HG02759 (cell line): Measurements from ENCODE around the gene SLC6A19.

Experiments
- ATAC-seq: cut with Tn5 transposase; IDR thresholded peaks from one replicate; pipeline ENCODE4 v1.9.1; 2021; ENCODE audit warnings: mild to moderate bottlenecking, moderate library complexity; ENCODE audit not compliant: unreplicated experiment

The SLC6A19 gene

DNA sequence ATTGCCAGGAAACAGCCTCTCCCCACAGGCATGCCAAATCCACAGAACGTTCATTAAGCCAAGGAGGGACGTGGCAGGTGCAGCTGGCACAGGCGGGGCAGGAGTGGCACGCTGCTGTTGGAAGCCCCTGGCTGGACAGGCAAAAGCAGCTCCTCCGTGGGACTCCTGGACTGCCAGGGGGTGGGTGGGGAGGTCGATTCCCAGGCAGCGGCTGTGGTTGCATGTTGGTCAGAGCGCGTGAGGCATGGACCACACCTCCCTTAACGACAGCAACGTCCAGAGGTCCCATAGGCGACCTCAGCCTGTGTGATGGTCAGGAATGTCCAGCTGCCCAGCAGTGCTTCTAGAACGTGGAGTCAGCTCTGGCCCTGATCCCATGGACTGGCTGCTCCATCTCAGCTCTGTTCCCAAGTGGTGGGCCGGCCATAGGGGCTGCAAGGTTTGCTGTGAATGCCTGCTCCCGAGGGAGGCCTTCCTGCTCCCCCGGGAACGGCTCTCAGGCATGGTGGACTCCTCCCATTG lies 6.9 kb downstream of the SLC6A19 start:
- no peak for ATAC-seq

DNA sequence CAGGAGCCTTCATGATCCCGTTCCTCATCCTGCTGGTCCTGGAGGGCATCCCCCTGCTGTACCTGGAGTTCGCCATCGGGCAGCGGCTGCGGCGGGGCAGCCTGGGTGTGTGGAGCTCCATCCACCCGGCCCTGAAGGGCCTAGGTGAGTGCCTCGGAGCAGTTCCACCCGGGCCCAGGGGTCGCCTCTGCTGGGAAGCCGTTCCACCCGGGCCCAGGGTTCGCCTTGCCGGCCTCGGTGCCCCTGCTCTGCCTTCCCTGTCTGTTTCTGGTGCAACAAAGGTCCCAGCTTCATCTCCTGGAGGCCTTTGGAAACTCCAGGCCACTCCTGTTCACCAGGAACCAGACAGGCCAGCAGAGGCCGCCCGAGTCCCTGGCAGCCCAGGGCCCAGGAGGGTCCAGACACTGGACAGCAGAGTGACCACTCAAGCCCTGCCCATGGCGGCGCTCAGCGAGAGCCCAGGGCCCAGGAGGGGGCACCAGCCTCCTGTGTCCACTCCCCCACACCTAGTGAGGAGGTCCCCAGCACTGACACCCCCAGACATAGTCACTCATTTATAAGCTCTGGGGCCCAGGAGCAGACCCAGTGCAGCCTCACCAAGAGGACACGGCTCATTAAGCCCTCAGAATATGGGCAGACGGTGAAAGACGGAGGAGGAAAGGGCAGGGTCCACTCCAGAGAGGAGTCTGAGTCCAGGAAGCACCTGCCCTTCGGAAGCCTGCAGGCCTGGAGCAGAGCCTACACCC lies 7.5 kb downstream of the SLC6A19 start:
- no peak for ATAC-seq

DNA sequence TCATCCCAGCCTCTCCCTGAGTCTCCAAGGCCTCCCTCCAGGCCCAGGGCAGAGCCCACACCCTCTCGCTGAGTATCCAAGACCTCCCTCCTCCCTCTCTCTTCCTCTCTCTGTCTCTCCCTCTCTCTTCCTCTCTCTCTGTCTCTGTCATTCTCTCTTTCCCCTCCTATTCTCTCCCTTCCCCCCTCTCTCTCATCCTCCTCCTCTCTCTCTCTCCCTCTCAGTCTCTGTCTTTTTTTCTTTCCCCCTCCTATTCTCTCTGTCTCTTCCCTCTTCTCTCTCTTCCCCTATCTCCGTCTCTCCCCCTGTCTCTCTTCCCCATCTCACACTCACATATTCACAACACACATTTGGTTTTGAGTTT lies 8.1 kb downstream of the SLC6A19 start:
- ATAC-seq: no peak

DNA sequence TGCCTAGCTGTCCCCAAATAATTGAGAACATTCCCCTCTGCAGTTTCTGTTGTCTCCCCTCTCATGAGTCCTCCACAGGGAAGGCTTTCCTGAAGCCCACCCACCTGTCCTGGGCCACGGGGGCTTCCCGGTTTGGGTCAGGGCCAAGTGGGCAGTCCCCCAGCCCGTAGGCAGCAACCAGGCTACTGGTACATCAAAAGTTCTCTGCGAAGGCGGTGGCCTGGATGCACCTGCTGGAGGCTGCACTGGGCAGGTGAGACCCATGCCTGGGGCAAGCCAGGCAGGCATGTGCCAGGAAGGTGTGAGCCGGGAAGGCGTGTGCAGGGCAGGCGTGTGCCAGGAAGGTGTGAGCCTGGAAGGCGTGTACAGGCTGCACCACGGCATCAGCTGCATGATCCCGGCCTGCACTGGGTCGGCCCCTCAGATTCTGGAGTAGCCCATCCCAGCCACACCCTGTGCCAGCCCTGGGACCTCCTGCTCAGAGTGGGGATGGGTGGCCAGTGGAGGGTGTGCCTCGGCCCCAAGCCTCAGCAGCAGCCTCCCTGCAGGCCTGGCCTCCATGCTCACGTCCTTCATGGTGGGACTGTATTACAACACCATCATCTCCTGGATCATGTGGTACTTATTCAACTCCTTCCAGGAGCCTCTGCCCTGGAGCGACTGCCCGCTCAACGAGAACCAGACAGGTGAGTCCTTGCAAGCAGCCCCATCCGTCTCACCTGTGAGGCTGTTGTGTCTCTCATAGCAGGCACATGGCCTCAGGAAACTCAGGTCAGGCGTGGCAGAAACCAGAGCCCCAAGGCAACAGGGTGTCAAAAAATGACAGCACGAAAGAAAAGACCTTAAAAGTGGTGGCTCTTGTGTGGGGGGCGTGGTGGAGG lies 8.7 kb downstream of the SLC6A19 start:
- ATAC-seq: no peak

DNA sequence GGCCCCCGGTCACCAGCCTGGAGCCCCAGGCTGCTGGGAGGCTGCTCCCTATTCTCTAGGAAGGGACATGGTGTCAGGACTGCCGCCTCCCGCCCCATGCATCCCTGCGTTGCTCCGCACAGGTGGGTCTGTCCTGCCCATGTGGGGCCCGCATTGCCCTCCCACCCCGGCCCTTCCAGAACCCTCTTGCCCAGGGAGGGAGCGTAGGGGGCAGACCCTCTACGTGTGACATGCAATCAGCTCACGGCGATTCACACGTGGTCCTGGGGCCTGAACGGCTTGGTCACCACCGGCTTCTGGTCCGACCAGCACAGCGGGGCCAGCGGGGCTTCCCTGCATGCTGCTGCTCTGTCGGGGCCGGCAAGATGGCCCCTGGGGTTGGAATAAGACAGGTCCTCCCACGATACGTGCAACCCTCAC lies 9.4 kb downstream of the SLC6A19 start:
- no peak for ATAC-seq

DNA sequence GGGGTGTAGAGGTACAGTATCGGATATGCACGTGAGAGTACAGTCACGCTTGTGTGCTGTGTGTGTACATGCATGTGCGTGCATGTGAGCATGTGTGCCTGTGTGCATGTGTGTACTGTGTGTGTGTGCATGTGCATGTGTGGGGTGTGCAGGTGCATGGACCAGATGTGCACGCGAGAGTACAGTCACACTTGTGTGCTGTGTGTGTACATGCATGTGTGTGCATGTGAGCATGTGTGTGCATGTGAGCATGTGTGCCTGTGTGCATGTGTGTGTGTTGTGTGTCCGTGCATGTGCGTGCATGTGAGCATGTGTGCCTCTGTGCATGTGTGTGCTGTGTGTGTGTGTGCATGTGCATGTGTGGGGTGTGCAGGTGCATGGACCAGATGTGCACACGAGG lies 10.3 kb downstream of the SLC6A19 start:
- no peak for ATAC-seq

DNA sequence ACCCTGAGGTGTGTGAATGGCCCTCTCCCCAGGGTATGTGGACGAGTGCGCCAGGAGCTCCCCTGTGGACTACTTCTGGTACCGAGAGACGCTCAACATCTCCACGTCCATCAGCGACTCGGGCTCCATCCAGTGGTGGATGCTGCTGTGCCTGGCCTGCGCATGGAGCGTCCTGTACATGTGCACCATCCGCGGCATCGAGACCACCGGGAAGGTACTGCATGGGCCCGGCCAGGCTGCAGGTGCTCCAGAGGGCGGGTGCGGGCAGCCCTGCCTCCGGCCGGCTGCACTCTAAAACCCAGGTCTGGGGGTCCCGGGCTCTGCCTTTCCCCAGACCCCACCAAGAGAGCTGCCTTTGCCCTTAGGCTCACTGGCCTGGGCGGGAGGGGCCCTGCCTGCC lies 10.9 kb downstream of the SLC6A19 start:
- ATAC-seq: no peak

DNA sequence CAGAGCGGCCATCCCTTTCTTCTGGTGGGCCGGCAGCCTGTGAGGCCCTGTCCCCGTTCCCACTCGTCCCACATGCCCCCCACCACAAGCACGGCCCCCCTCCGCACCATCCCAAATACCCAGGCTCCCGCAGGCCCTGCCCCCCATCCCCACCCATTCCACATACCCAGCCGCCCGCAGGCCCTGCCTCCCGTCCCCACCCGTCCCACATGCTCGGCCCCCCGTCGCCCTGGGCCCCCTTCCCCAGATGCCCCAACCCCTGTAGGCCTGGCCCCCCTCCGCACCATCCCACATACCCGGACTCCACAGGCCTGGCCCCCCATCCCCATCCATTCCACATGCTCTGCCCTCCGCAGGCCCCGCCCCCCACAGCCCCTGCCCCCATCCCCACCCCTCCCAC lies 11.5 kb downstream of the SLC6A19 start:
- ATAC-seq: no peak

DNA sequence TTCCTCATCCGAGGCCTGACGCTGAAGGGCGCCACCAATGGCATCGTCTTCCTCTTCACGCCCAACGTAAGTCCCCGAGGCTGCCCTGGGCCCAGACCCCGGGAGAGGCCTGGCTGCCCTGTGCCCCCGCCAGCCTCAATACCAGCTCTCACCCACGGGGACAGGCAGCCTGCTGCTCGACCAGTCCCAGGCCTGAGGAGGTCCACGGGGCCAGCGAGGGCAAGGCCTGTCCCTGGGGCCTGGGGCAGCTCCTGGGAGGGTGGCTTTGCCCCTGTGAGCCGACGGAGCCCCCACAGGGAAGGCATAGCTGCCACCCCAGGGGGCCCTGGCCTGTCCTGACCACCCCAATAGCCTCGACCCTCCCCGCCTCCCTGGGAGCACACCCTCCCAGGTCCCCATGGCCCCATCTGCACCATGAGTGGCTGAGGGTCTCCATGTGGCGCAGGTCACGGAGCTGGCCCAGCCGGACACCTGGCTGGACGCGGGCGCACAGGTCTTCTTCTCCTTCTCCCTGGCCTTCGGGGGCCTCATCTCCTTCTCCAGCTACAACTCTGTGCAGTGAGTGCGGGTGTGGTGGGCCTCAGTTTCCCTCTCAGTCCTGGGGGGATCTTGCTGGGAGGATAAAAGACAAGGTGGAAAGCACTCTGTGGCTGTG lies 12.2 kb downstream of the SLC6A19 start:
- ATAC-seq: no peak

DNA sequence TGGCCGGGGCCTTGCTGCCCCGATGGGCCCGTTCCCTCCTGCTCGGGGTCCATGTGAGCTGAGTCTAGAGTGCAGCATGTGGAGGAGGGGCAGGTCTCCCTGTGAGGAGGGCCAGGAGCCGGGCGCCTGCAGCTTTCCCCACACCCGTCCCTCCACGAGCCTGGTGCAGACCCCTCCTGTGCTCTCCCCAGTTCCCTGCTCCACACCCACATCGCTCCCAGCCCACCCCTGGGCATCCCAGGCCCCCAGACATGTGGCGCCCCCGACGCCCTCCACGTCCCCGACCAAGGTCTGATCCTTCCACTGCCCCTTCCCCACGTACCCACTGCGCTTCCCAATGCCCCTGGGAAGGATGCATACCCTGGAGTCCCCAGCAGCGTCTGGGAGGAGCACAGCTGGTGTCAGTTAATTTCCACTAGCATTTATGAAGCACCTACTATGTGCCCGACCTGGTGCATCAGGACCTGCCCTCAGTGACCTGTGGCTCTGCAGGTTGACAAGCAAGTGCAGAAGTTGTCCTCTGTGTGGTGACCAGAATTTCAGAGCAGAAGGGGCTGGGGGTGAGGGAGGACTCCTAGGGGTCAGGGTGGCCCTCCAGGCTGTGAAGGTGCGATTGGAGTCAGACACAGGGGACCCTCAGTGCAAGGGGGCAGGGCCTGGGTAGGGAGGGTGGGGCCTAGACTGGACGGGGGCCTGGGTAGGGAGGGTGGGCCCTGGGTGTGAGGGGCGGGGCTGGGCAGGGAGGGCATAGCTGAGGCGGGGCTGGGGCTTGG lies 13.0 kb downstream of the SLC6A19 start:
- no peak for ATAC-seq

DNA sequence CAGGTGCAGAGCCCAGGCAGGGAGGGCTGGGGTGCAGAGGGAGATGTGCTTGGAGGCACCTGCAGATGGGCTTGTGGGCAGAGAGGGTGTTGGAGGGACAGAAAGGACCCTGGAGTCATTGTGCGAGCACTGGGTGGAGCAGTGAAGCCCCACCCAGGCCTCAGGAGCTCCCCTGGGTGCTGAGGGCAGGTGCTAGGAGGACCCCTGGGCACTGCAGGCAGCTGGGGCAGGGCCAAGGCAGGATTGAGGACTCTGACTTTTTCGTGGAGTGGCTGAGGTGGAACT lies 13.5 kb downstream of the SLC6A19 start:
- ATAC-seq: no peak

DNA sequence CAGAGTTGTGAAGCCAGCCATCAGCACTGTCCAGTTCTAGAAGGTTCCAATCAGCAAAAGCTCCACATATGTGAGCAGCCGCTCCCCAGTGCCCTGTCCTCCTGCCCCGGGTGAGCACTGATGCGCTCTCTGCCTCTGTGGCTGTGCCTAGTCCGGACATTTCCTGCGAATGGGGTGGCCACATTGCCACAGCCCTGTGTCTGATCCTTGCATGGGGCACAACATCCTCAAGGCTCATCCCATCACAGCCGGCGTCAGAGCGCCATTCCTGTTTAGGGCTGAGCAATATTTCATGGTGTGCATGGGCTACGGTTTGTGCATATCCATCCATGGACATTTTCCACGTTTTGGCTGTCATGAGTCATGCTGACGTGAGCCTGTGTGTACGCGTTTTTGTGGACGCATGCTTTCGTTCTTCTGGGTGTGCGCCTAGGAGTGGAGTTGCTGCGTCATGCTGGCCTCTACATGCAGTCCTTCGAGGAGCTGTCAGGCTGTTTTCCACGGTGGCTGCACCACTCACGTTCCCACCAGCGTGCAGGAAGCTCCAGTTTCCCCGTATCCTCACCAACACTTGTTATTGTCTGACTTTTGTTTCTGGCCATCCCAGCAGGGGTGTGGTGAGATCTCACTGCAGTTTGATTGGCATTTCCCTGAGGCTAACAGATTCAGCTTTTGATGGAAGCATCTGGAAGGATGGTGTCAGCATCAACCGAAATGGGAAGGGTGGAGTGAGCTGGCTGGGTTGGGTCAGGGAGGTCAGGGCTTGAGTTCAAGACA lies 14.1 kb downstream of the SLC6A19 start:
- ATAC-seq: no peak

DNA sequence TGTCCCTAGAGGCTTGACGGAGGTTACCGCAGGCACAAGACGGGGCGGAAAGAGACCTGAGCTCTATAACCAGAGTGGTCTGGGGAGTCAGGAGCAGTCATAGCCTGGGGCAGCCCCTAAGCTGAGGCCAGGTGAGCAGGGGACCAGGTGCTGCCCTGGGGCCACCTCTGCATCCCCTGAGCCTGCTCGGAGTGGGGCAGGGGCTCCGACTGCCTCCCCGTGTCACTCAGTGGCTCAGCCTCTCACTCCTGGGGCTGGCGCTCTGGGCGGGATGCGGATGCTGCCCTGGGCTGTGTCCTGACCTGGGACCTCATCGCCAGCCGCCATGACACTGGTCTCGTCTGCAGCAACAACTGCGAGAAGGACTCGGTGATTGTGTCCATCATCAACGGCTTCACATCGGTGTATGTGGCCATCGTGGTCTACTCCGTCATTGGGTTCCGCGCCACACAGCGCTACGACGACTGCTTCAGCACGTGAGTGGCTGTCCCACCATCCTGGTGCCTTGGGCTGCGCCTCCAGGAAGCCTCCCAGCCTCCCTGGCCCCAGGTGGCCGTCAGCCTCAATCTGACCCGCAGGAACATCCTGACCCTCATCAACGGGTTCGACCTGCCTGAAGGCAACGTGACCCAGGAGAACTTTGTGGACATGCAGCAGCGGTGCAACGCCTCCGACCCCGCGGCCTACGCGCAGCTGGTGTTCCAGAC lies 15.0 kb downstream of the SLC6A19 start:
- ATAC-seq: no peak

DNA sequence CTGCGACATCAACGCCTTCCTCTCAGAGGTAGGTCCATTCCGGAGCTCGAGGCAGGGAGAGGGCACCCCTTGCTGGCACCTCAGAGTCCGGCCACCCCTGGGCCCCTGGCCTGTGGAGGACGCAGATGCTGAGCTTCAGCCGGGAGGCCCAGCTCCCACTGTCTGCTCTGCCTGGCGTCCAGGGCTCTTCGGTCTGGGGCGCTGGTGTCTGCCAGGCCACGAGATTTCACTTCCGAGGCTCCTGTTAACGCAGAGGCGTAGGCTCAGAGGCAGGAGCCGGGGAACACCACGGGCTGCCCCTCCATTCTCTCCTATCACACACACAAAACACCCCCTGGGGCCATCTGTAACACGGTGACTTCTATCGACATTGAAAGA lies 15.5 kb downstream of the SLC6A19 start:
- no peak for ATAC-seq

DNA sequence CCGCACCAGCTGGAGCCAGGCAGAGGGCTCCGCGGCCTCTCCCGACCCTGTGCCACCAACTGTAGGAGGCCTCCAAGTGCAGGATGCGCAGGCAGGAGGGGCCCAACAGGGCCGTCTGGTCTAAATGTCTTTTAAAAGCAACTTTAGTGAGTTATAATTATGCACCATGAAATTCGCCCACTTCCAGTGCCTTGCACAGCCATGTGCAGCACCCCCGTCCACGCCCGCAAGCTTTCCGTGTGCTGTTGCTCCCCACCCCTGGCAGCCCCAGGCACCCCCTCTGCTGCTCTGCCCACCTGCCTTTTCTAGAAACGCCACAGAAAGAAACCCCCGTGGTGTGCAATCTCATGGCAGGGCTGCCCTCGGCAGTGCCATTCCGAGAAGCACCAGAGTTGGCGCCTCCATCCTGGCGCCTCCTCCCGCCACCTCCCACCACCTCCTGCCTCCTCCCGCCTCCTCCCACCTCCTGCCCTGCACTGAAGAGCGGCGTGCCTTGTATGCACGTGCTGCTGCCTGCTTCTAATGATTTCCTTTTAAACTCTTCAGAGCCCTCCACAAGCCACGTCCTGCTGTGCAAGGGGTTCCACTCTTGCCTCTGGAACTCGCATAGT lies 16.3 kb downstream of the SLC6A19 start:
- no peak for ATAC-seq

DNA sequence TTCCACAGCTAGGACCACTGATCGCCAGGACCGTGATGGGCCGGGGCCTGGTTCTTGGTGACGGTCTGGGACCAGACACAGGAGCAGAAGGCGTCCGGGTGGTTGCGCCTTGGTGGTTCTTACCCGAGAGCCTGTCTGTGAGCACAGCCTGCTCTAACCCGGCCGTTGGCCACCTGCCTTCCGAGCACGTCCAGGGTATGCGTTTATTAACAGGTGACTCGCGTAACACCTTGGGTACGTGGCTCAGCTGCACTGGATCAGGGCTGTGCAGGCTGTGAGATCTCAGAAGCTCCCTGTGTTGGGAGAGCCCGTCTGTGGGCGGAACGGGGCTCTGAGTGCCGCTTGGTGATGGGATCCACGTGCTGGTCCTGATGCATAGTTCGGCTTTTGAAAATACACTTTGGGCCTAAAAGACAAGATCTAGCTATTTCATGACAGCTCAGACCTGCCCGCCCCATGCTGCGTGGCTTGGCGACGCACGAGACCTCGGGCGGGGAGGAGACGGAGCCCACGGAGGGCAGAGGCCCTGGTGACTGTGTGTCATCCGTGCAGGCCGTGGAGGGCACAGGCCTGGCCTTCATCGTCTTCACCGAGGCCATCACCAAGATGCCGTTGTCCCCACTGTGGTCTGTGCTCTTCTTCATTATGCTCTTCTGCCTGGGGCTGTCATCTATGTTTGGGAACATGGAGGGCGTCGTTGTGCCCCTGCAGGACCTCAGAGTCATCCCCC lies 17.1 kb downstream of the SLC6A19 start:
- ATAC-seq: no peak

DNA sequence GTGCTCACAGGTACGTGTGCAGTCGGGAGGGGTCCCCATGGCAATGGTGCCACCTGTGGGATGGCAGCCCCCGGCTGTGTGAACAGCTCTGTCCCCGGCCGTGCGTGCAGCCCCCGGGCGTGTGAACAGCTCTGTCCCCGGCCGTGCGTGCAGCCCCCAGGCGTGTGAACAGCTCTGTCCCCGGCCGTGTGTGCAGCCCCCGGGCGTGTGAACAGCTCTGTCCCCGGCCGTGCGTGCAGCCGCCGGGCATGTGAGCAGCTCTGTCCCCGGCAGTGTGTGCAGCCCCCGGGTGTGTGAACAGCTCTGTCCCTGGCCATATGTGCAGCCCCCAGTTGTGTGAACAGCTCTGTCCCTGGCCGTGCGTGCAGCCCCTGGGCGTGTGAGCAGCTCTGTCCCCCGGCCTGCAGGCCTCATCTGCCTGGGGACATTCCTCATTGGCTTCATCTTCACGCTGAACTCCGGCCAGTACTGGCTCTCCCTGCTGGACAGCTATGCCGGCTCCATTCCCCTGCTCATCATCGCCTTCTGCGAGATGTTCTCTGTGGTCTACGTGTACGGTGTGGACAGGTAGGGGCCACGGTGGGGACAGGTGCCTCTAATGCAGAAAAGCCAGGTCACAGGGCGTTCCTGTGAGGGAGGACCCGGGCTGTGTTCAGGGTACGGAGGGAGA lies 17.8 kb downstream of the SLC6A19 start:
- no peak for ATAC-seq

DNA sequence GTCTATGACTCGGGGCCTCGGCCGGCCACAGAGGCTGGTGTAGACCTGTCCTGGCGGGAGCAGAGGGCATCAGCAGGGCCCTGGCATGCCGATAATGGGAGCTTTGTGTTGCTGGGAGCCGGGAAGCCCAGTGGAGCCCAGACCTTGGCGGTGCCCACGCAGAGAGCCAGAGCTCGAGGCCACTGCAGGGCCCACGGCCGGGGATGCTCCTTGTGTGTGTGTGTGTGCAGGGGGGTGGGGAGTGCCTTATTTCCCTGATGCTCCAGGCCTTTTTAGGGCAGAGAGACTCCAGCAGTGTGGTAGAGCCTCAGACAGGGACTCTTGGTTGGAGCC lies 18.3 kb downstream of the SLC6A19 start:
- no peak for ATAC-seq
